Neural cell (in vitro differentiated cells): ENCODE measurements around the gene PTGIS. TPM values are rescaled to one million over a fixed set of nuclear protein-coding genes. Genes with fewer than 3 reads are reported as not detected.

Experiments
- H2AFZ ChIP-seq: fragments of 200-600, 300-800 bp; sonication (generic), shearing (Covaris generic); 2 replicates; pipeline ENCODE4 v1.6.0; 2014; ENCODE audit warnings: low read depth, mild to moderate bottlenecking, antibody characterized with exemption, low read length, moderate library complexity
- H3F3A ChIP-seq: fragments of 200-600 bp; shearing (Covaris generic); 2 replicates; pipeline ENCODE4 v1.6.1; 2016; ENCODE audit warnings: mild to moderate bottlenecking, moderate library complexity, mixed read lengths, antibody characterized with exemption, low read length; ENCODE audit not compliant: insufficient read depth, poor library complexity, severe bottlenecking
- H3K27ac ChIP-seq: fragments of 200-600, 300-800 bp; sonication (generic), shearing (Covaris generic); 2 replicates; pipeline ENCODE4 v1.5.1; 2014; ENCODE audit warnings: mild to moderate bottlenecking, low read length, moderate library complexity
- H3K27me3 ChIP-seq: fragments of 300-800, 200-600 bp; sonication (generic), shearing (Covaris generic); 2 replicates; pipeline ENCODE4 v1.6.0; 2014; ENCODE audit warnings: mild to moderate bottlenecking, low read depth, low read length, moderate library complexity; ENCODE audit not compliant: insufficient read depth
- H3K36me3 ChIP-seq: fragments of 300-800, 200-600 bp; sonication (generic), shearing (Covaris generic); 2 replicates; pipeline ENCODE4 v1.5.1; 2014; ENCODE audit warnings: mild to moderate bottlenecking, antibody characterized with exemption, low read length, moderate library complexity; ENCODE audit not compliant: insufficient read depth
- H3K4me2 ChIP-seq: fragments of 300-800, 200-600 bp; sonication (generic), shearing (Covaris generic); 2 replicates; pipeline ENCODE4 v1.6.0; 2014; ENCODE audit warnings: mild to moderate bottlenecking, low read length
- H3K4me3 ChIP-seq: fragments of 300-800, 200-600 bp; sonication (generic), shearing (Covaris generic); 2 replicates; pipeline ENCODE4 v1.5.1; 2014; ENCODE audit warnings: mild to moderate bottlenecking, low read length, moderate library complexity
- H3K79me2 ChIP-seq: fragments of 200-600 bp; shearing (Covaris generic); replicated peaks from 2 replicates; pipeline ENCODE4 v1.6.0; 2014; ENCODE audit warnings: mild to moderate bottlenecking, low read length, moderate library complexity; ENCODE audit not compliant: insufficient read depth
- H3K9ac ChIP-seq: fragments of 300-800, 200-600 bp; sonication (generic), shearing (Covaris generic); 2 replicates; pipeline ENCODE4 v1.6.1; 2016; ENCODE audit warnings: mild to moderate bottlenecking, low read length, mixed read lengths
- H3K9me2 ChIP-seq: fragments of 200-600 bp; shearing (Covaris generic); 2 replicates; pipeline ENCODE4 v1.6.1; 2016; ENCODE audit warnings: mild to moderate bottlenecking, low read length, mixed read lengths; ENCODE audit not compliant: insufficient read depth
- H3K9me3 ChIP-seq: fragments of 200-600, 300-800 bp; sonication (generic), shearing (Covaris generic); 2 replicates; pipeline ENCODE4 v1.6.1; 2016; ENCODE audit warnings: mild to moderate bottlenecking, mixed run types, low read length, moderate library complexity, mixed read lengths
- H4K20me1 ChIP-seq: fragments of 200-600 bp; shearing (Covaris generic); 2 replicates; pipeline ENCODE4 v1.6.1; 2016; ENCODE audit warnings: mild to moderate bottlenecking, mixed run types; ENCODE audit not compliant: insufficient read depth
- EP300 ChIP-seq: fragments of 450-650 bp; conservative IDR thresholded peaks from 2 replicates; pipeline ENCODE4 v1.6.1; 2014; ENCODE audit warnings: antibody characterized with exemption, mild to moderate bottlenecking, moderate library complexity; ENCODE audit not compliant: poor library complexity, severe bottlenecking
- EZH2 ChIP-seq: fragments of 200-600, 300-800 bp; shearing (Covaris generic), sonication (generic); IDR thresholded peaks from 2 replicates; pipeline ENCODE4 v1.6.1; 2014; ENCODE audit warnings: antibody characterized with exemption, low read length, borderline replicate concordance, mild to moderate bottlenecking; ENCODE audit not compliant: insufficient read depth, poor library complexity, severe bottlenecking
- MXI1 ChIP-seq: fragments of 450-650 bp; conservative IDR thresholded peaks from 2 replicates; pipeline ENCODE4 v1.6.1; 2014; ENCODE audit warnings: antibody characterized with exemption, mild to moderate bottlenecking; ENCODE audit not compliant: poor library complexity, severe bottlenecking
- POLR2AphosphoS5 ChIP-seq: IDR thresholded peaks from 2 replicates; pipeline ENCODE4 v1.6.1; 2012
- RAD21 ChIP-seq: fragments of 450-650 bp; conservative IDR thresholded peaks from 2 replicates; pipeline ENCODE4 v1.6.1; 2014; ENCODE audit warnings: antibody characterized with exemption, mild to moderate bottlenecking, moderate library complexity
- SMC3 ChIP-seq: fragments of 450-650 bp; conservative IDR thresholded peaks from 2 replicates; pipeline ENCODE4 v1.6.1; 2014; ENCODE audit warnings: antibody characterized with exemption, mild to moderate bottlenecking, moderate library complexity; ENCODE audit not compliant: poor library complexity
- TAF1 ChIP-seq: IDR thresholded peaks from 2 replicates; pipeline ENCODE4 v1.6.1; 2012; ENCODE audit warnings: low read depth
- polyA plus RNA-seq: library from polyadenylated mRNA; depleted of rRNA; stranded (reverse); fragments of >200 nt; gene quantifications from 2 replicates; pipeline ENCODE4 v1.2.3, GENCODE V29; 2014
- TF ChIP-seq, protein P1 (sequence below): IDR thresholded peaks from 2 replicates; pipeline ENCODE4 v1.6.1; 2012; ENCODE audit warnings: borderline replicate concordance
- TF ChIP-seq, protein P2 (sequence below): fragments of 450-650 bp; IDR thresholded peaks from 2 replicates; pipeline ENCODE4 v1.5.1; 2014; ENCODE audit warnings: antibody characterized with exemption, mild to moderate bottlenecking, moderate library complexity; ENCODE audit not compliant: poor library complexity, severe bottlenecking

The PTGIS gene
- polyA plus RNA-seq, 1 donor from 2014 or later = 3.2 TPM

DNA sequence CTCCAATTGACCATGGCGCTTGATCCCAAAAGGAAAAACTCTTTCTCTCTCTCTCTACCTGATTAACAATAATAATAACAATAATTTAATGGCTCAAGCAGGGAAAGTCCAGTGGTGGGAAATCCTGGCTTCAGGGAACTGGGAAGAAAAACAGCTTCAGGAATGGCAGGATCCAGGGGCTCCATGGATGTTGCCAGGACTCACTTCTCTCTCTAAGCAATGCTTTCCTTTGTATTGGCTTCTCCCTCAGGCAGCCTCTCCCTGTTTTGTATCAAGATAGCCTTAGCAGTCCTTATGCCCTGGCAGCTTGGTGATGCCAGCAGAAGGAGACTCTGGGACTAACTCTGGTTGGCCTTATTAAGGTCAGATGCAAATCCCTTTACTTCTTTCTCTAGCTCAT lies 13.5 kb upstream of the PTGIS start:
- H3K4me2 ChIP-seq = no peak overlapping the region
- no peaks in the 10 kb centered on the region for H3K36me3 ChIP-seq
- H3K9ac ChIP-seq = no peak overlapping the region
- no peaks in the 10 kb centered on the region for H3F3A ChIP-seq
- H3K79me2 ChIP-seq = no peaks in the 10 kb centered on the region
- no peak overlapping the region for H3K27ac ChIP-seq
- no peaks in the 10 kb centered on the region for H3K9me3 ChIP-seq
- TF ChIP-seq RAD21 (no peak), POLR2AphosphoS5 (no peak), TAF1 (no peak), EZH2 (no peak), MXI1 (no peak), SMC3 (no peak)
- TF ChIP-seq, protein P1, sequence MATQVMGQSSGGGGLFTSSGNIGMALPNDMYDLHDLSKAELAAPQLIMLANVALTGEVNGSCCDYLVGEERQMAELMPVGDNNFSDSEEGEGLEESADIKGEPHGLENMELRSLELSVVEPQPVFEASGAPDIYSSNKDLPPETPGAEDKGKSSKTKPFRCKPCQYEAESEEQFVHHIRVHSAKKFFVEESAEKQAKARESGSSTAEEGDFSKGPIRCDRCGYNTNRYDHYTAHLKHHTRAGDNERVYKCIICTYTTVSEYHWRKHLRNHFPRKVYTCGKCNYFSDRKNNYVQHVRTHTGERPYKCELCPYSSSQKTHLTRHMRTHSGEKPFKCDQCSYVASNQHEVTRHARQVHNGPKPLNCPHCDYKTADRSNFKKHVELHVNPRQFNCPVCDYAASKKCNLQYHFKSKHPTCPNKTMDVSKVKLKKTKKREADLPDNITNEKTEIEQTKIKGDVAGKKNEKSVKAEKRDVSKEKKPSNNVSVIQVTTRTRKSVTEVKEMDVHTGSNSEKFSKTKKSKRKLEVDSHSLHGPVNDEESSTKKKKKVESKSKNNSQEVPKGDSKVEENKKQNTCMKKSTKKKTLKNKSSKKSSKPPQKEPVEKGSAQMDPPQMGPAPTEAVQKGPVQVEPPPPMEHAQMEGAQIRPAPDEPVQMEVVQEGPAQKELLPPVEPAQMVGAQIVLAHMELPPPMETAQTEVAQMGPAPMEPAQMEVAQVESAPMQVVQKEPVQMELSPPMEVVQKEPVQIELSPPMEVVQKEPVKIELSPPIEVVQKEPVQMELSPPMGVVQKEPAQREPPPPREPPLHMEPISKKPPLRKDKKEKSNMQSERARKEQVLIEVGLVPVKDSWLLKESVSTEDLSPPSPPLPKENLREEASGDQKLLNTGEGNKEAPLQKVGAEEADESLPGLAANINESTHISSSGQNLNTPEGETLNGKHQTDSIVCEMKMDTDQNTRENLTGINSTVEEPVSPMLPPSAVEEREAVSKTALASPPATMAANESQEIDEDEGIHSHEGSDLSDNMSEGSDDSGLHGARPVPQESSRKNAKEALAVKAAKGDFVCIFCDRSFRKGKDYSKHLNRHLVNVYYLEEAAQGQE = no peak
- no peaks in the 10 kb centered on the region for H3K27me3 ChIP-seq
- H3K9me2 ChIP-seq = no peaks in the 10 kb centered on the region
- no peak overlapping the region for H3K4me3 ChIP-seq
- no peak overlapping the region for H2AFZ ChIP-seq
- H4K20me1 ChIP-seq = no peaks in the 10 kb centered on the region

DNA sequence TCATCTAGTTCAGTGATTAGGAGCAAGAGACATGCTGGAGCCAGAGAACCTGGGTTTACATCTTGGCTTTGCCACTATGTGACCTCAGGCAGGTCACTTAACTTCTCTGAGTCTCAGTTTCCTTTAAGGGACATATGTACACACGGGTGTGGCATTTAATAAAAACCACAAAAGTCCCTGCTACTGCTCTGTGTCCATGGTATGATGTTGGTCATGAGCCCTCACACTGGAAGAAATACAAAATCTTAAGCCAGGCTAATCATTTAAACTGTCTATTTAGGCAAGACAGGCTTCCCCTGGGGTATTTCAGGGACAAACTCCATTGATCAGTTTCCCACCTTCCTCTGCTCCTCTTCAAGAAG lies 12.9 kb upstream of the PTGIS start:
- Histone ChIP-seq H3K79me2 (no peaks in the 10 kb centered on the region), H3K36me3 (no peaks in the 10 kb centered on the region), H3K9me2 (no peaks in the 10 kb centered on the region), H3K27ac (no peak overlapping the region), H3F3A (no peaks in the 10 kb centered on the region), H3K4me2 (no peak overlapping the region), H4K20me1 (no peaks in the 10 kb centered on the region), H2AFZ (no peak overlapping the region), H3K27me3 (no peaks in the 10 kb centered on the region), H3K9me3 (no peaks in the 10 kb centered on the region), H3K9ac (no peak overlapping the region), H3K4me3 (no peak overlapping the region)
- TF ChIP-seq SMC3 (no peak), TAF1 (no peak), MXI1 (no peak), RAD21 (no peak), EZH2 (no peak), POLR2AphosphoS5 (no peak), EP300 (no peak)
- TF ChIP-seq, protein P2, sequence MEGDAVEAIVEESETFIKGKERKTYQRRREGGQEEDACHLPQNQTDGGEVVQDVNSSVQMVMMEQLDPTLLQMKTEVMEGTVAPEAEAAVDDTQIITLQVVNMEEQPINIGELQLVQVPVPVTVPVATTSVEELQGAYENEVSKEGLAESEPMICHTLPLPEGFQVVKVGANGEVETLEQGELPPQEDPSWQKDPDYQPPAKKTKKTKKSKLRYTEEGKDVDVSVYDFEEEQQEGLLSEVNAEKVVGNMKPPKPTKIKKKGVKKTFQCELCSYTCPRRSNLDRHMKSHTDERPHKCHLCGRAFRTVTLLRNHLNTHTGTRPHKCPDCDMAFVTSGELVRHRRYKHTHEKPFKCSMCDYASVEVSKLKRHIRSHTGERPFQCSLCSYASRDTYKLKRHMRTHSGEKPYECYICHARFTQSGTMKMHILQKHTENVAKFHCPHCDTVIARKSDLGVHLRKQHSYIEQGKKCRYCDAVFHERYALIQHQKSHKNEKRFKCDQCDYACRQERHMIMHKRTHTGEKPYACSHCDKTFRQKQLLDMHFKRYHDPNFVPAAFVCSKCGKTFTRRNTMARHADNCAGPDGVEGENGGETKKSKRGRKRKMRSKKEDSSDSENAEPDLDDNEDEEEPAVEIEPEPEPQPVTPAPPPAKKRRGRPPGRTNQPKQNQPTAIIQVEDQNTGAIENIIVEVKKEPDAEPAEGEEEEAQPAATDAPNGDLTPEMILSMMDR = no peak
- TF ChIP-seq, protein P1 = no peak
